Measurements from ENCODE around the gene PEX26.
"Not testable (repeated sequence)": the region's sequence is repeated elsewhere in the genome, so short reads cannot be mapped to it uniquely, and the experiment has no call there.

DNA sequence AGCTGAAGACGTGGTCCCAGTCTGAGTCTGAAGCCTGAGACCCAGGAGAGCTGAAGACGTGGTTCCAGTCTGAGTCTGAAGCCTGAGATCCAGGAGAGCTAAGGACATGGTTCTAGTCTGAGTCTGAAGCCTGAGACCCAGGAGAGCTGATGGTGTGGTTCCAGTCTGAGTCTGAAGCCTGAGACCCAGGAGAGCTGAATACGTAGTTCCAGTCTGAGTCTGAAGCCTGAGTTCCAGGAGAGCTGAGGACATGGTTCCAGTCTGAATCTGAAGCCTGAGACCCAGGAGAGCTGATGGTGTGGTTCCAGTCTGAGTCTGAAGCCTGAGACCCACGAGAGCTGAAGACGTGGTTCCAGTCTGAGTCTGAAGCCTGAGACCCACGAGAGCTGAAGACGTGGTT, 28.2 kb downstream of the PEX26 start:
- TF ChIP-seq CTCF, POLR2A (IDR thresholded peaks at IDR 0.05): not testable (repeated sequence)

All from lower leg skin (tissue), 3 donors.